H1 (cell line): ENCODE data around the gene ST14. TPM values are rescaled to one million over a fixed set of nuclear protein-coding genes. Genes with fewer than 3 reads are reported as not detected.

Experiments used
- GABPA ChIP-seq: IDR thresholded peaks from 2 replicates; pipeline ENCODE4 v1.6.1; 2011; ENCODE audit warnings: mild to moderate bottlenecking, low read length, moderate library complexity, borderline replicate concordance; ENCODE audit not compliant: insufficient read depth
- HDAC2 ChIP-seq, 2 experiments: fragments of 300-600 bp in 1 of 2; sonication (generic) in 1 of 2; IDR thresholded peaks; 2 replicates each; pipeline ENCODE4 v1.6.1; 2011 to 2012; ENCODE audit warnings: low read depth in 2 of 2, low read length in 2 of 2, mild to moderate bottlenecking in 2 of 2, moderate library complexity in 2 of 2, borderline replicate concordance in 1 of 2, inconsistent platforms in 1 of 2
- JUND ChIP-seq: IDR thresholded peaks from 2 replicates; pipeline ENCODE4 v1.6.1; 2011; ENCODE audit warnings: mild to moderate bottlenecking, improper control_type of control experiment, low read length
- SIX5 ChIP-seq: IDR thresholded peaks from 2 replicates; pipeline ENCODE4 v1.6.1; 2011; ENCODE audit warnings: mild to moderate bottlenecking, low read depth, low read length
- polyA plus RNA-seq, 7 experiments: library from polyadenylated mRNA; depleted of rRNA in 3 of 7; stranded (reverse) in 5 of 7; unstranded in 2 of 7; fragments of >200 nt in 5 of 7; fragments of 200-250 nt in 2 of 7; gene quantifications; 1 replicate in 5 of 7; 2 replicates in 1 of 7; 4 replicates in 1 of 7; pipeline versions ENCODE4 v1.2.1 to v1.2.3, GENCODE V29; 2011 to 2013; ENCODE audit warnings: missing spikeins in 2 of 7, mixed read lengths in 2 of 7
- total RNA-seq: library from RNA; stranded (reverse); fragmentation: NEBNext Ultra II Directional; extraction: Animal tissue kit (Norgen Biotek cat#: 25700); gene quantifications from 2 replicates; pipeline ENCODE4 v1.2.1, GENCODE V29; 2021

The ST14 gene
- total and polyA plus RNA-seq, 2 of the 8 experiments (the other 6 are each of a cell fraction or from before 2014, with no cell fraction given): 22.4 to 24.9 TPM

GRCh38 chr11:130177782-130178181 lies 18.2 kb downstream of the ST14 start (continued):
- TF ChIP-seq HDAC2 (IDR thresholded peaks at IDR 0.05; ENCODE audit: borderline replicate concordance in 1 of 2, low read depth in 2 of 2, low read length in 2 of 2): no peak
- TF ChIP-seq SIX5: no peak
- TF ChIP-seq GABPA: no peak
- no peak for TF ChIP-seq JUND
